K562 (cell line): ENCODE data around the gene ITGA11.

Experiments used
- CHD2 ChIP-seq: IDR thresholded peaks from 2 replicates; pipeline ENCODE4 v1.6.1; 2011; ENCODE audit warnings: low read depth, low read length
- CTCF ChIP-seq, 3 experiments: IDR thresholded peaks in 2 of 3; conservative IDR thresholded peaks in 1 of 3; 2 replicates each; pipeline ENCODE4 v1.5.1; 2011 to 2012; ENCODE audit warnings: low read length in 3 of 3, mild to moderate bottlenecking in 3 of 3, control low read depth in 2 of 3, improper control_type of control experiment in 1 of 3, inconsistent platforms in 1 of 3, low read depth in 1 of 3, mixed read lengths in 1 of 3, moderate library complexity in 1 of 3; ENCODE audit not compliant: insufficient read depth in 2 of 3
- EZH2 ChIP-seq: IDR thresholded peaks from 2 replicates; pipeline ENCODE4 v1.6.1; 2012; ENCODE audit warnings: low read depth, mild to moderate bottlenecking, inconsistent platforms, low read length, borderline replicate concordance
- FOXM1 ChIP-seq, 2 experiments: fragments of 450-650 bp in 1 of 2; sonication (generic) in 1 of 2; formaldehyde crosslinking in 1 of 2; IDR thresholded peaks; 2 replicates each; pipeline versions ENCODE4 v1.6.1 to v1.9.0; 2017 to 2022; ENCODE audit warnings: low read depth in 2 of 2, mild to moderate bottlenecking in 2 of 2, missing genetic modification reagents in 1 of 2, moderate library complexity in 1 of 2
- GTF2F1 ChIP-seq: IDR thresholded peaks from 2 replicates; pipeline ENCODE4 v1.6.1; 2011; ENCODE audit warnings: low read depth, low read length, improper control_type of control experiment
- NR1H2 ChIP-seq: sonication (generic); formaldehyde crosslinking; IDR thresholded peaks from 2 replicates; pipeline ENCODE4 v1.4.0; 2020; ENCODE audit warnings: mild to moderate bottlenecking, missing genetic modification reagents
- POLR2A ChIP-seq: fragments of 450-650 bp; conservative IDR thresholded peaks from 2 replicates; pipeline ENCODE4 v1.6.1; 2016
- YY1 ChIP-seq, 3 experiments: IDR thresholded peaks; 2 replicates each; pipeline ENCODE4 v1.6.1; 2011; ENCODE audit warnings: low read length in 2 of 3, mild to moderate bottlenecking in 2 of 3, moderate library complexity in 2 of 3, borderline replicate concordance in 1 of 3, control low read depth in 1 of 3, low read depth in 1 of 3; ENCODE audit not compliant: insufficient read depth in 3 of 3, insufficient replicate concordance in 2 of 3, control insufficient read depth in 1 of 3, insufficient read length in 1 of 3; ENCODE audit errors: extremely low read depth in 1 of 3
- ZNF778 ChIP-seq: fragments of 450-650 bp; formaldehyde crosslinking; IDR thresholded peaks from 2 replicates; pipeline ENCODE4 v1.4.0; 2020; ENCODE audit warnings: mild to moderate bottlenecking, moderate library complexity
- TF ChIP-seq, protein P1 (sequence below): sonication (generic); formaldehyde crosslinking; IDR thresholded peaks from 2 replicates; pipeline ENCODE4 v1.5.0; 2020; ENCODE audit warnings: missing genetic modification reagents
- TF ChIP-seq, protein P2 (sequence below): fragments of 450-650 bp; IDR thresholded peaks from 2 replicates; pipeline ENCODE4 v1.6.1; 2016; ENCODE audit warnings: missing biosample characterization, missing genetic modification characterization

- TF ChIP-seq EZH2 (no peak), CTCF (IDR thresholded peaks at IDR 0.05 in 2 of 3, conservative IDR thresholded peaks at IDR 0.05 in 1 of 3; ENCODE audit: insufficient read depth in 2 of 3, low read depth in 1 of 3, low read length in 3 of 3) (no peak), FOXM1 (IDR thresholded peaks at IDR 0.05; ENCODE audit: low read depth) (no peak), FOXM1 (CRISPR knock-in tag; IDR thresholded peaks at IDR 0.05; ENCODE audit: low read depth) (no peak), CHD2 (no peak), GTF2F1 (no peak), POLR2A (no peak), NR1H2 (CRISPR knock-in tag) (no peak), ZNF778 (no peak), YY1 (IDR thresholded peaks at IDR 0.05; ENCODE audit: borderline replicate concordance in 1 of 3, control insufficient read depth in 1 of 3, extremely low read depth in 1 of 3, insufficient read depth in 3 of 3, insufficient read length in 1 of 3, insufficient replicate concordance in 2 of 3, low read depth in 1 of 3, low read length in 2 of 3) (no peak)
- TF ChIP-seq, protein P1, sequence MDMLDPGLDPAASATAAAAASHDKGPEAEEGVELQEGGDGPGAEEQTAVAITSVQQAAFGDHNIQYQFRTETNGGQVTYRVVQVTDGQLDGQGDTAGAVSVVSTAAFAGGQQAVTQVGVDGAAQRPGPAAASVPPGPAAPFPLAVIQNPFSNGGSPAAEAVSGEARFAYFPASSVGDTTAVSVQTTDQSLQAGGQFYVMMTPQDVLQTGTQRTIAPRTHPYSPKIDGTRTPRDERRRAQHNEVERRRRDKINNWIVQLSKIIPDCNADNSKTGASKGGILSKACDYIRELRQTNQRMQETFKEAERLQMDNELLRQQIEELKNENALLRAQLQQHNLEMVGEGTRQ (CRISPR knock-in tag), result no peak
- TF ChIP-seq, protein P2, sequence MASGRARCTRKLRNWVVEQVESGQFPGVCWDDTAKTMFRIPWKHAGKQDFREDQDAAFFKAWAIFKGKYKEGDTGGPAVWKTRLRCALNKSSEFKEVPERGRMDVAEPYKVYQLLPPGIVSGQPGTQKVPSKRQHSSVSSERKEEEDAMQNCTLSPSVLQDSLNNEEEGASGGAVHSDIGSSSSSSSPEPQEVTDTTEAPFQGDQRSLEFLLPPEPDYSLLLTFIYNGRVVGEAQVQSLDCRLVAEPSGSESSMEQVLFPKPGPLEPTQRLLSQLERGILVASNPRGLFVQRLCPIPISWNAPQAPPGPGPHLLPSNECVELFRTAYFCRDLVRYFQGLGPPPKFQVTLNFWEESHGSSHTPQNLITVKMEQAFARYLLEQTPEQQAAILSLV (tag), result no peak
Measured at GRCh38 chr15:68428431-68428940, 3.5 kb downstream of the ITGA11 start.
